OCI-LY1 (cell line): ENCODE results near the gene KRT8.

ENCODE experiments used
- CTCF ChIP-seq: fragments of 200-600 bp; sonication (generic), shearing (Covaris generic); IDR thresholded peaks from 2 replicates; pipeline ENCODE4 v1.5.1; 2017; ENCODE audit warnings: mild to moderate bottlenecking, antibody characterized with exemption, low read length, moderate library complexity, mixed read lengths
- EZH2 ChIP-seq: fragments of 200-600 bp; sonication (generic), shearing (Covaris generic); IDR thresholded peaks from 2 replicates; pipeline ENCODE4 v1.8.0; 2017; ENCODE audit warnings: borderline replicate concordance, mixed run types, mild to moderate bottlenecking, antibody characterized with exemption, low read length, moderate library complexity, mixed read lengths

- TF ChIP-seq CTCF (no peak), EZH2 (no peak)
These were observed 16.8 kb upstream of the KRT8 start for GRCh38 chr12:52921488-52922165.
